ENCODE results near the gene DHRS9.

DHRS9 gene

DNA sequence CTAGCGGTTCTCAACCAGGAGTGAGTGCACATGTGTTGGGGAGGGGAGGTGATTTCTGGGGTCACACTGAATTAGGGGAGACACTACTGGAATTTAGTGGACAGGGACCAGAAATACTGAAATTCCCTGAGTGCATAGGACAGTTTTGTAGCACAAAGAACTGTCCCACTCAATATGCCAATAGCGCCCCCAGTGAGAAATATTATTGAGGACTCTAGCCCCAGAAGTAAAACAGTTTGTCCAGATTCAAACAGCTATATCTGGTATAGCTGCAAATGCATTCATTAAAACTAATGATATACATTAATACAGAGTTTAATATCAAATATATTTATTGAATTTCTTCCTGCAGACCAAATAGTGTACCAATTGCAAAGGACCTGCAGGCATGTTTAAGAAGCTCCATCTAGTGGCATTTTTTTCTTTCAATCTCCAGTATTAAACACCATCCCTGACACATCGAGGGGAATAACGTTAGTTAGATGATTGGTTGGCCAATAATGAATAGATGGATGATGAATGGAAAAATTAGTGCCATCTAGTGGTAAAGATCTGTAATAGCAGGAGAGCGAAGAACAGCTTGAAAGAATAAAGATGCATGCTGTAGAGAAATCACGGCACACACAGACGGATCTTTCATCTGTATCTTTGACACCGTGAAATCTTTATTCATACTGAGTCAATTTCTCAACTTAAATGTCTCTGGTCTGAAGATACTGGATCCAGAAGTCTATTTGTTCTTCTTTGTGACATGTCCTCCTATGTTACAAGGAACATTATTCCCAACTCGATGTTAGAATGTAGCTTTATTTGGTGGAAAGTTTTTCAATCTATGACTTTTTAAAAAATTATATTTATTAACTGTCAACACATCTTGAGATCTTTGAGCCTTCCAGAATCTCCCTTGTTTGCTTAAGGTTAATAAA, 62.5 kb downstream of the DHRS9 start:
- in situ Hi-C loops (cut with MboI; ENCODE audit: low sequenced_read_pairs) = loop anchor here (10.0 kb wide), 1 partner anchor 167 kb away; no protein-coding TSS in a partner anchor

DNA sequence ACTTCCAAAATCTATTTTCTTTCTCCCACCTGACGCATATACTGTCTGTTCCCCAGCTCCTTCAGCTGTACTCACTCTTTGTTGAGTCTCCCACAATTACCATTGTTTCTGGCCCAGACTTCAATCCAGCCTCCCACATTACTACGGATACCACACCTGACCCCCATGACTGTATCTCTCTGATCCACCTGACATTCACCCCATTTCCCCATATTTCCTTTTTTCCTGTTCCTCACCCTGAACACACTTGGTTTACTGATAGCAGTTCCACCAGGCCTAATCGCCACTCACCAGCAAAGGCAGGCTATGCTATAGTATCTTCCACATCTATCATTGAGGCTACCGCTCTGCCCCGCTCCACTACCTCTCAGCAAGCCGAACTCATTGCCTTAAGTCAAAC, 64.9 kb downstream of the DHRS9 start:
- in situ Hi-C loops (cut with MboI; ENCODE audit: low sequenced_read_pairs) = loop anchor here (10.0 kb wide), 1 partner anchor 169 kb away; no protein-coding TSS in a partner anchor

DNA sequence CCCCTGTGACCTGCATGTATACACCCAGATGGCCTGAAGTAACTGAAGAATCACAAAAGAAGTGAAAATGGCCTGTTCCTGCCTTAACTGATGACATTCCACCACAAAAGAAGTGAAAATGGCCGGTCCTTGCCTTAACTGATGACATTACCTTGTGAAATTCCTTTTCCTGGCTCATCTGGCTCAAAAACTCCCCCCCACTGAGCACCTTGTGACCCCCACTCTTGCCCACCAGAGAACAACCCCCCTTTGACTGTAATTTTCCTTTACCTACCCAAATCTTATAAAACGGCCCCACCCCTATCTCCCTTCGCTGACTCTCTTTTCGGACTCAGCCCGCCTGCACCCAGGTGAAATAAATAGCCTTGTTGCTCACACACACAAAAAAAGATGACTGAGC, 67.1 kb downstream of the DHRS9 start:
- in situ Hi-C loops (cut with MboI; ENCODE audit: low sequenced_read_pairs) = loop anchor here (10.0 kb wide), 1 partner anchor 172 kb away; no protein-coding TSS in a partner anchor

DNA sequence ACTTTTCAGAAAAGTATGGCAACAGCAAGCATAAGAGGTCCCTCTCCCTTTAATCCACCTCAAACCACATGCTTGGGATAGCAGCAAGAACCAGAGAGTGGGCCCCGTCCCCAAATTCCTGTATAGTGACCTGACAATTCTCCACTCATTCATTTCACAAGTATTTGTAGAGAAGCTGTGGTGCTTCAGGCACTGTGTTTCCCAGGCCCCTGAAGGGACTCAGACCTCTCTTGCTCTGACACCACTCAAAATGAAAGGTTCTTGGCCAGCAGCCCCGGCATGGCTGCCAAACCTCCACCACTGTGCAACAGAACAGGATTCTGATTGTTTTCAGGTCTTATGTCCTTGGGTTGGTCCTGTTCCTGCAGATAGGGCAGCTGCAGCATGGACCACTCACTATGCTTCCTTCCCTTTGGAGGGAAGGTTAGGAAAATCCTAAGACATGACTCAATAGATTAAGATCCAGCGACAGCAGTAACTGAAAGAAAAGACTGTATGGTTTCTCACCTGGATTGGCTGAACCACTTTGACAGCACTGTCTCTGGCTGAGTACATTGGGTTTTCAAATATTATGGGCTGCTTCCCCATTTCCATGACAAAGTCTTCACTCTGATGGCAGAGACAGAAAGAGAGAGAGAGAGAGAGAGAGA, 67.6 kb downstream of the DHRS9 start:
- in situ Hi-C loops (cut with MboI; ENCODE audit: low sequenced_read_pairs) = loop anchor here (10.0 kb wide), 1 partner anchor 172 kb away; no protein-coding TSS in a partner anchor

DNA sequence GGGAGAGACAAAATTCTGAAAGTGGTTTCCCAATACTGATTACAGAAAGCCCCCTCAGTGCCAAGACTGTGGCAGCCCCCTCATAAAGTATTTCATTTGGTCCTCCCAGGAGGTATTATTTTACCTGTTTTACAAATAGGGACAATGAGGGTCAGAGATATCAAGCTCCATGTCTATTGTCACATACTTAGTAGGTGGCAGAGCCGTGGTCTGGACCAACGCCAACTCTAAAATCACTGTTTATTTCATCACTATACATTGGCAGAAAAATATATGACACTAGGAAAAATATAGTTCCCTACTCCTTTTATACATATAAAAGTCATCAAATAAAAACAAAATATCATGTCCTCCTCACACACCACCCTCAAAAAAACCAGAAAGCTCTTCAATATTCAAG, 68.6 kb downstream of the DHRS9 start:
- in situ Hi-C loops (cut with MboI; ENCODE audit: low sequenced_read_pairs) = loop anchor here (10.0 kb wide), 1 partner anchor 173 kb away; no protein-coding TSS in a partner anchor

DNA sequence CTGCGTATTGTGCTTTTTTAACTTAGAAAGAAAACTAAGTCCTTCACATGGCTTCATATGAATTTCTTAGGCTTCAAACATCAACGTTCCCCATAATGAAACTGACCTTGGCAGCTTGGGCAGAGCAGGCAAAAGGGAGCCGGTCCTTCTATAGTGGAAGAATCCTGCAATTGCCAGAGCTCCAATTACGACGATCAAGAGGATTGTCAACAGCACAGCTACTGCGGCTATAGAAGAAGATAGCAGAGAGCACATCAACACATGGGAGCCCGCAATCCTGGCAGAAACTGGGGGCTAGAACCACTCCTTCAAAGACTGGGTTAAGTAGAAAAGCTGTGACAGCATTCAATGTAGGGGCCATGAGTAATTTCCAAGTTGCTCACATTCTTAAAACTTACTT, 69.8 kb downstream of the DHRS9 start:
- in situ Hi-C loops (cut with MboI; ENCODE audit: low sequenced_read_pairs) = loop anchor here (10.0 kb wide), 1 partner anchor 174 kb away; no protein-coding TSS in a partner anchor

DNA sequence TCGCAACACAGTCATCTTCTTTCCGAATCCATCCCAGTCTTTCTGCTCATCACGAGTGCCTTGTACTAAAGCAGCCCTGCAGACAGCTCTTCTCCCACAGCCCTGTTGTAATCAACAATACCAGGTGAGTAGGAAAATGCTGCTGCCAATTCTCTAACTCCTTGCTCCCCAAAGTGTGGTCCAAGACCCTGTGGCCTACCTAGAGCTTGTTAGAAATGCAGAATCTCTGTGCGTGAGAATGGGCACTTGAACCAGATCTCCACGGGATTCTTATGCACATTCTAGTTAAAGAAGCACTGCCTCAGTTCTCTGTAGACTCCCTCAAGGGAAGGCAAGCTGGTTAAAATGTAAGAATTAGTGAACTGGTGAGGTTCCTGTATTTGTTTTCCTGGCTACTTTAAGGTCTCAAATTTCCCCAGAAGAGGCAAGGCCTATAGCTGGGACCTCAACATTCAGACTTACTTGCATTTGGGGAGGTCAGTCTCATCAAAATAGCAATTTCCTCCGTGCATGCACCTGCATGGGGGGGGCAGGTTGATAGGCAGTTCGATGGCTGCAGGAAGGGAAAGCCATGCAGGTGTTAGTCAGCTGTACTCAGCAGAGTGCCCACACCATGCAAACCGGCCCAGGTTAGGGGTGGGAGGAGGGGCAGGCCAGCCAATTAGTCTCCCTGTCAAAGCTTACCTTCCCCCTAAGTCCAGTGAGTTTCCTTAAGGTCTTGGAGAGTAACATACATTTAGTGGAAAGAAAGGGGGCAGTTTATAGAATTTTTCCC, 70.8 kb downstream of the DHRS9 start:
- in situ Hi-C loops (cut with MboI; ENCODE audit: low sequenced_read_pairs) = loop anchor here (10.0 kb wide), 1 partner anchor 175 kb away; no protein-coding TSS in a partner anchor

DNA sequence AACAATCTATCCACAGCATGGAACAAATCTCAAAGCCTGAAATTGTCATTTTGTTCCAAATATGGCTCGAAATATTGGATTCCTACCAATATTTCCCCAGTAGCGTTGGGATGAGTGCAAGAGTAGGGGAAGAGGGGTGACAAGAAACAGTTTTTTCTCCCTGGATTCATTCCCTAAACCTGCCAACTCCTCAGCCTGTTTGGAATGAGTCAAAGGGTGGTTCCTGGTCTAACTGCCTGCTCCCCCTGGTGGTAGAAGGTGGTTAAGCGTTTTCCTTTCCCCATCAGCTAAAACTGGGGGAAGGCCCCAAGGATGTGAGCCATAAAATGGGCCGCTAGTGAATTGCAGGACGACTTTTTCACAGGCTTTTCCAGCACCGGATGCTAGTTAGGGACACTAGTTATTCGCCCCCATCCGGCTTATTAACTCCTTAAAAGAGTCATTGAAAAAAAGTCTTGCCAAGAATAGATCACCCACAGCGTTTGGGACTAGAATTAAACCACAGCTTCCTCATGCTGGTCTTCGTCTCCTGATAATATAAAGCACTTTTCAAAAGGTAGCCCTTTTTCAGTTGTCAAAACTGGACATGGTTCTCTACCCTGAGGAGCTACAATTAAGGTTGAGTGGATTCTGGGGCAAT, 72.5 kb downstream of the DHRS9 start:
- in situ Hi-C loops (cut with MboI; ENCODE audit: low sequenced_read_pairs) = no loop called here

DNA sequence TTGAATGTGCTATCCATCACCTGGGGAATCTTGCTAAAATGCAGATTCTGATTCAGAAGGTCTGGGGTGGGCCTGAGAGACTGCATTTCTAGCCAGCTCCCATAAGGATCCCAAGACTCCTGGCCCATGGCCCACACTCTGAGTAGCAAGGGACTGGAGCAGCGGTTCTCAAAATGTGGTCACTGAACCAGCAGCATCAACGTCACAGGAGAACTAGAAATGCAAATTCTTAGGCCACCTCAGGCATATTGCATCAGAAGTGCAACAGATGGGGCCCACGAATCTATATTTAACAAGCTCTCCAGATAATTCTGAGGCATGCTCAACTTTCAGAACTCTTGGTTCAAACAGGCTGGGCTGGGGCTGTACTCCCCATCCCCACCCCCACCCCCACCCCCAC, 74.6 kb downstream of the DHRS9 start:
- in situ Hi-C loops (cut with MboI; ENCODE audit: low sequenced_read_pairs) = no loop called here

Data from HL-60/S4 treated with retinoic acid at 250 ng/mL for 4 days and 3 days (cell line).